Jurkat, Clone E6-1 (cell line): ENCODE measurements around the gene EPAS1.

Source experiments
- DNase-seq: peaks from one replicate; pipeline ENCODE4 v3.0.0-alpha.2; 2011; ENCODE audit warnings: low read depth, low spot score
- H3K4me3 ChIP-seq: 2 replicates; pipeline ENCODE4 v1.5.1; 2011; ENCODE audit warnings: mild to moderate bottlenecking, low read length, control low read depth, moderate library complexity

The EPAS1 gene

DNA sequence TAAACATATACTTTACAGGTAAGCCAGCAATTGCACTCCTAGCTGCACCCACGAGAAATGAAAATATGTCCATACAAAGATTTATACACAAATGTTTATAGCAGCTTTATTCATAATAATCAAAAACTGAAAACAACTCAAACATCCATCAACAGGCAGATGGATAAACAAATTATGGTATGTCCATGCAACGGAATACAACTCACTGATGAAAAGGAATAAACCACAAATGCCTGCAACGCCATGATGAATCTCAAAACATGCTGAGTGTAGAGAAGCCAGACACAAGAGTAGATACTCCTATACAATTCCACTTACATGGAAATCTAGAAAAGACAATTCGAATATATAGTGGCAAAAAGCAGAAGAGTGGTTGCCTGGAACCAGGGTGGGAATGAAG is 76.0 kb downstream of the EPAS1 start:
- no peak overlapping the region for H3K4me3 ChIP-seq
- no peak for DNase-seq

DNA sequence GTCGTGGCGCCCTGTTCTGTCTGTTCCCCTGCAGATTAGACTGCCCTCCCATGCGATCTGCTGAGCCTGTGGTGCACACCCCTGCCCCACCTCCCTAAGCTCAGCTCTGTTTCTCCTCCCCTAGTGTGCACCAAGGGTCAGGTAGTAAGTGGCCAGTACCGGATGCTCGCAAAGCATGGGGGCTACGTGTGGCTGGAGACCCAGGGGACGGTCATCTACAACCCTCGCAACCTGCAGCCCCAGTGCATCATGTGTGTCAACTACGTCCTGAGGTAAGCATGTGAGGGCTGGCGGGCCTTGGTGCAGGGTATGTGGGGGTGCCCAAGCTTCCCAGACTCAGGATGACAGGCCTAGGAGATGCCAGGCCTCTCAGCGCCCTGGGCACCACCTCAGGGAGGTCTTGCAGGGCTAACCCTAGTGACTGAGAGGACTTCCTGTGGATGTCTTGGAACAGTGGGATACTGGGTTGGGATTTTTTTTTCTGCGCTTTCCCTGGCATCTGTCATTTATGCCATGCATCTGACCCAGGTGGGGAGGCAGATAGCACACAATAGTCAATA is 78.4 kb downstream of the EPAS1 start:
- no peak for DNase-seq
- no peak overlapping the region for H3K4me3 ChIP-seq

DNA sequence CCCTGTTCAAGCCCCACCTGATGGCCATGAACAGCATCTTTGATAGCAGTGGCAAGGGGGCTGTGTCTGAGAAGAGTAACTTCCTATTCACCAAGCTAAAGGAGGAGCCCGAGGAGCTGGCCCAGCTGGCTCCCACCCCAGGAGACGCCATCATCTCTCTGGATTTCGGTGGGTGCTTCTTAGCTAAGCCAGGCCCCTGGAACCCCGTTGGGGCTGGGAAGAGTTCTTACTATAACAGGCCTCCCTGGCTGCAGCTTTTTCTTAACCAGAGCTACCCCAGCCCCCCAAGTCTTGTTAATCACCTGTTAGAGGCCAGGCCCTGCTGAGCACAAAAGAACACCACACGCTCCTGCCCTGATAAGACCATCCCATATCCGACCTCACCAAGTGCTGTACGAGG is 79.4 kb downstream of the EPAS1 start:
- H3K4me3 ChIP-seq = no peak overlapping the region
- DNase-seq = no peak

DNA sequence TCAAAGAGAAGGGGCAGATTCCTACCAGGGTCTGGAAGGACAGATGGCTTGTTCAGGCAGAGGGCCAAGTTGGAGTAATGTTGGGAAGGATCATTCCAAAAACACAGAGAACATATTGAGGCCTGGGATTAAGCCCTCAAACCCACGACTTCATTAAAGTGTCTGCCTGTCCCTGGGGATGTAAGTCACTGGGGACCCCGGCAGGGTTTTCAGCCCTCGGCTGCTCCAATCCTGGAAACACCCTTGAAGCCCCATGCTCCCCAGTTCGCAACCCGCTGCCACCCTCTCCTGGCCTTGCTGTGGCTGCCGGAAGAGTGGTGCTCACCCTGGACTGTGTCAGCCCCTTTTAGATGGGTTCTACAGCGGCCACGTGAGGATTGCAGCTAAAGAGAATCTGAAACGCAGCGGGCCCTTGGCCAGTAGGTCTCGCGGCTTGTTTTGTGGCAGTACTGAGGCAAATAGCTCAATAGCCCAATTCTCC is 79.9 kb downstream of the EPAS1 start:
- no peak for DNase-seq
- H3K4me3 ChIP-seq = no peak overlapping the region

DNA sequence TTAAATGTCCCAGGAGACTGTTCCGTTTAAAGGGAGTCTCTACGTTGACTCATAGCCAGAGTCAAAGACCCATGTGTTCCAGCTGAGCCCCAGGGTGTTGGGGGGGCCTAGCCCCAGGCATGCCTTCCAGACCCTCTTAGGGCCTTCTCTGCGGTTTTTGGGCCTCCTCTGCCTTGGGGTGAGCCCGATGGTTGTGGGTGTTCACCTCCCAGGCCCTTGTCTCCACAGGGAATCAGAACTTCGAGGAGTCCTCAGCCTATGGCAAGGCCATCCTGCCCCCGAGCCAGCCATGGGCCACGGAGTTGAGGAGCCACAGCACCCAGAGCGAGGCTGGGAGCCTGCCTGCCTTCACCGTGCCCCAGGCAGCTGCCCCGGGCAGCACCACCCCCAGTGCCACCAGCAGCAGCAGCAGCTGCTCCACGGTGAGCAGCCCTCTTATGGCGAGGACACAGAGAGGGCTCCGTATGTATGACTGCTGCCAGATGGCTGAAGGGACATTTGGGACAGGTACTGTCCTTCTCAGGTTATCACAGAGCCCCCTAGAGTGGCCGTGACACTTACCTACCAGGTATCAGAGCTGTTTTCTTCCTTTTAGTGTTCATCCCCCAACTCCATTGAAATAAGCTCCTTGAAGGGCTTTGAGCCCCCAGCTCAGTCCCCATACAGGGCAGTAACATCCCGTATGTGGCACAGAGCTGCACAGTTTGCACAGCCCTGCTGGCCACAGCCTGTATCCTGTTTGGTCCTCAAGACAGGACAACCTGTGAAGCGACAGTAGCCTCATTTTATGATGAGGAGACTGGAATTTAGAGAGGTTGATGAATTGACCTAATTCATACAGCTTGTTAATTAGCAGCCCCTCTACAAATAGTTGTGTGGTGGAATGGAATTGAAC is 80.7 kb downstream of the EPAS1 start:
- no peak for DNase-seq
- no peak overlapping the region for H3K4me3 ChIP-seq

DNA sequence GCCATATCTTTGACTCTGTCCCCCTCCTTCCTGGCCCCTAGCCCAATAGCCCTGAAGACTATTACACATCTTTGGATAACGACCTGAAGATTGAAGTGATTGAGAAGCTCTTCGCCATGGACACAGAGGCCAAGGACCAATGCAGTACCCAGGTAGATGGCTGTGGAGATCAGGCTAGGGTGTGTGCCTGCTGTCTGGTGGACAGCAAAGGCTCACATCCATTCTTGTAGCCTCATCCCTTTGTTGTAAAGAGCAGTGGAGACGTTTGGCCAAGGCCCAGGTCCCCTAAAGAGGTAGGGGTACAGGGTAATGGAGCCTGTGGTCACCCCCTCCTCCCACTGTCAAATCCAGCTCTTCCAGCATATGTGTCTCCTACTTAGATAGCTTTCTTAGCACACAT is 81.4 kb downstream of the EPAS1 start:
- no peak for DNase-seq
- H3K4me3 ChIP-seq = no peak overlapping the region

DNA sequence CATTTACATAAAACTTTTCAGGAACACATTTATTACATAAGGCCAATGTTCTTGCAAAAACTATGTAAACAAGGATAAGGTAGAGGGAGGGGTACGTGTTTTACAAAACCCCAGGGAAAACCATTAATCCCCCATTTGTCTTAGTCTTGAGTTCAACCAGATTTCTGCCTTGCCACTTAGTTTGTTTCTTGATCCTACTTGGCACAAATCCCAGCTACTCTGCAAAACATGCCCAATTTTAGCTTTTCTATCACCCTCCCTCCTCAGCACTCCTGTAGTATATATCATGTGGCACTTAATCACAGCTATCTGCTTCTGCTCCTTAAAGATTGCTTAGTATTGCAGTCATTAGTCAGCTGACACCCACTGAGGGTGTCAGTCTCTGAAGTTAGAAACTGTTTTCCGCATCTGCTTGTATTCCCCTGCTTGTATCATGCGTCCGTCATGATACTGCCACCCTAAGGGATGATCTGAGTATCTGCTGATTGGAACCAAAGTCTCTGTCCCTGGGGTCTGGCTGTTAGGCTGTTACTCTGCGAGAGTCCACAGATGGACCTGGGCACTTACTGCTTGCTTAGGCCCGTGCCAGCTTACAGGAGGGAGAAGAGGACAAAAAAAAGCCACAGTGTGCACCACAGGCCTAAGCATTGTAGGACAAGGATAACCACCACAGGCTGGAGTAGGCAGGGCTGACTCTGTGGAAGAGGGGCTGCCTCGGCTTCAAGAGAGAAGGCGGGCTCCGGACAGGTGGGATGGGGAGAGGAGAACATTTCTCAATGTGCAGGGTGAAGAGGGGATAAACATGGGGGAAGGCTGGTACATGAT is 82.2 kb downstream of the EPAS1 start:
- DNase-seq = no peak
- no peak overlapping the region for H3K4me3 ChIP-seq

DNA sequence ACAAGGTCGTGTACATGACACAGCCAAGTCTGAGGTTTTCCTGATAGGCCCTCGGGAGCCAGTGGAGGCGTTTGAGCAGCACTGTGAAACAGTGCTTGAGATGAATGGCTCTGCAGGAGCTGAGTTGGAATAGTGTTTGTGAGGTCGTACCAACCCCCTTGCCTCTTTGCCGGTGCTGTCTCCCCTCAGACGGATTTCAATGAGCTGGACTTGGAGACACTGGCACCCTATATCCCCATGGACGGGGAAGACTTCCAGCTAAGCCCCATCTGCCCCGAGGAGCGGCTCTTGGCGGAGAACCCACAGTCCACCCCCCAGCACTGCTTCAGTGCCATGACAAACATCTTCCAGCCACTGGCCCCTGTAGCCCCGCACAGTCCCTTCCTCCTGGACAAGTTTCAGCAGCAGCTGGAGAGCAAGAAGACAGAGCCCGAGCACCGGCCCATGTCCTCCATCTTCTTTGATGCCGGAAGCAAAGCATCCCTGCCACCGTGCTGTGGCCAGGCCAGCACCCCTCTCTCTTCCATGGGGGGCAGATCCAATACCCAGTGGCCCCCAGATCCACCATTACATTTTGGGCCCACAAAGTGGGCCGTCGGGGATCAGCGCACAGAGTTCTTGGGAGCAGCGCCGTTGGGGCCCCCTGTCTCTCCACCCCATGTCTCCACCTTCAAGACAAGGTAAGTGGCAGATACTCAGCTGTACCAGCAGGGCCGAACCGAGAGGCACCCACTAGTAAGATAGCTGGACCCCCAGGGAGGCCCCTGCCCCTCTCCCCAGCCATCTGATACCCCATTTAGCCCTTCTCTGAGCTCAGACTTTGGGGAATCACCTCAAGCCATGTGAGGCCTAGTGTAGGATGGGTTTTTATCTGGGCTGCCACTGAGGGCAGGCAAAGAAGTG is 83.1 kb downstream of the EPAS1 start:
- DNase-seq = no peak
- no peak overlapping the region for H3K4me3 ChIP-seq

DNA sequence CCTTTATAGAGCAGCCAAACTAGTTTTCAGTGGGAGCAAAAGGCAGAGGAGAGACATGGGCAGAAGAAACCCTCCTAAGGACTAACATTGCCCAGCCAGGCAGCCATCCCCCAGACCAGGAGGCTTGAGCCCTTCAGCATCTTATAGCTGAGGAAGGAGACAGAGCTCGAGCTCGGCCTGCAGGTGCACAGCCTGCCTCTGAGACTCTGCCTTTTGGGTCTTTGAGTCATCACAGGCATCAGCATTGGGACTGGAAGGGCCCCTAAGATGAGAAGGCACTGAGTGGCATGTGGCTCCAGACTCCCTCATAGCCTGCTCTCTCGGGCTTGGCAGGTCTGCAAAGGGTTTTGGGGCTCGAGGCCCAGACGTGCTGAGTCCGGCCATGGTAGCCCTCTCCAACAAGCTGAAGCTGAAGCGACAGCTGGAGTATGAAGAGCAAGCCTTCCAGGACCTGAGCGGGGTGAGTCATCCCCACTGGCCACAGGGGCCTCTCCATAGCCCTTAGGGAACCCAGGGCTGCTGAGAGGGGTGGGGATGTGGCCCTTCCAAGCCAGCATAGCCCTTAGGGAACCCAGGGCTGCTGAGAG is 84.1 kb downstream of the EPAS1 start:
- DNase-seq = no peak
- H3K4me3 ChIP-seq = no peak overlapping the region

DNA sequence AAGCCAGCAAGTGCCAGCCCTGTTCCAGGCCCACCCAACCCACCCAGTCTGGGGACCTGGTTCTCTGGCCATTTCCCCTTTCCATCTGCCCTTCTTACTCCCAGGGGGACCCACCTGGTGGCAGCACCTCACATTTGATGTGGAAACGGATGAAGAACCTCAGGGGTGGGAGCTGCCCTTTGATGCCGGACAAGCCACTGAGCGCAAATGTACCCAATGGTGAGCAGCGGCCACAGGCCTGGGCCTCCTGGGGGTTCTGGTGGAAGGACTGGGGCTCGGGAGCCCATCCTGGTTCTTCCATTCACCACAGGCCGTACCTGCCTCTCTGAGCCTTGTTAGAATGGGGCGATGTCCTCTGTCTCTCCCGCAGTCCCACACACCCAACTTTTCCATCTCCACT is 84.7 kb downstream of the EPAS1 start:
- H3K4me3 ChIP-seq = no peak overlapping the region

DNA sequence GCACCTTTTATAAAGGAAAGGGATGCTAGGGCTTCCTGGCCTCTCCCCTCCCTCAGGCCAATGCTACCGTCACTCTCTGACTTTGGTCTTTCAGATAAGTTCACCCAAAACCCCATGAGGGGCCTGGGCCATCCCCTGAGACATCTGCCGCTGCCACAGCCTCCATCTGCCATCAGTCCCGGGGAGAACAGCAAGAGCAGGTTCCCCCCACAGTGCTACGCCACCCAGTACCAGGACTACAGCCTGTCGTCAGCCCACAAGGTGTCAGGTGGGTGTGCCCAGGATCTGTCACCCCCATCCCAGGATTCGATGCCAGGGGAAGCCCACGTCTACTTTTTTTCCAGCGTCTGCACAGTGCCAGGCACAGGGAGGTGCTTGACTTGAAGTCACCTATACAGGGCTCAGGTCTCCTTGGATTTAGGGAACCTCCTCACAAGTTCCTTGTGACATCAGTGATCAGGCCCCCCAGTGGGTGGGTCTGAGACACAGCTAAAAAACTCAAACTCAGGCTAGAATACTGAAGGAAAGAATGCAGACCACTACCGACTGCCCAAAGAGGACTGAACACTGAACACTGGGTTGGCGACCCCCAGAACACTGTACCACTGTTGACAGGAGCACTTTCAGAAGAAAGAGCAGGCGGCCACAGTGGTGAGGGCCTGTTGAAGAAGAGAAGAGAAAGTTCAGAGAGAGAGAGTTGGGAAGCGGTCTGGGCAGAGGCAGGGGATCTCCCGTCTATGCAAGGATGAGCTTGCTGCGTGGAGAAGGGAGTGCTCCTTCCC is 85.3 kb downstream of the EPAS1 start:
- no peak for DNase-seq
- H3K4me3 ChIP-seq = no peak overlapping the region

More for the DNA sequence above, 84.7 kb downstream of the EPAS1 start:
- DNase-seq = no peak

DNA sequence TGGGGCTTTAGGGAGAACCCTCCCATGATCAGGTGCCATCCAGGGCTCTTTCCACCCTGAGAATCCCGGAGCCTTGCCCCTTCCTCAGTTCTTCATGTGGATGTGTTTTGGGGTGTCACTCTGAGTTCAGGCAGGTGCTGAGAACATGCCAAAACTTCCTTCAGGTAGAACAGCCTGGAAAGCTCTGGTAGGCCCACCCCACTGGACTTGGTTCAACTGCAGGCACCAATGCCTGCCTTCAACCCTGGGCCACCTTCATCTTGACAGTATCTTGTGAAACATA is 85.8 kb downstream of the EPAS1 start:
- H3K4me3 ChIP-seq = no peak overlapping the region
- DNase-seq = no peak

DNA sequence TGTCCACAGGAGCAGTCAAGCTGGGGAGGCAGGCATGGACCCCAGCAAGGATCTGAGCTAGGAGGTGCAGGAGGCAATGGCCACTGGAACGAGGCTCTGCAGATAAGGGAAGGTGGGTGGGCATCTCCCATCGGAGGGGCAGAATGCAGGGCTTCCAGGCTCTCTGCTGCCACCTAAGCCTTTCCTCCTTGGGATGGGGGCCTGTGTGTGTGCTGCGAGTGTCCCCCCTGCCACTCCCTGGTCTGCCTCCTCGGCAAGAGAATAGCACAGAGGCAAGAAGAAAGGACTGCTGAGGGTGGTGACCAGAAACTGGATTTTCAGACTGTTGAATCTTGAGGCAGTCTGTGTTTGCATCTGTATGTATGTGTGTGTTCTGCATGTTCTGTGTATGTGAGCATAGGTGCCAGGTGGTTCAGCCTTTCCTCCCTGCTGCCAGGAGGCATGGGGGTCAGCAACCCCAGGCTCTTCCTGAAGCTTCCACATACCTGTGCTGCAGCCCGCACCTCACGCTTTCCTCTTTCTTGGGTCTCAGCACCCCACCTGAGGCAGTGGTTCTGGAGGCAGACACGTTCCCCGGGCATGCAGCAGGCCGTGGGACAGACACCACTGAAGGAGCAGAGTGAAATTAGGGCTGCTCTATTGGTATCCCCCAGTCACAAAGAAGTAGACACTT is 86.7 kb downstream of the EPAS1 start:
- H3K4me3 ChIP-seq = no peak overlapping the region
- no peak for DNase-seq

DNA sequence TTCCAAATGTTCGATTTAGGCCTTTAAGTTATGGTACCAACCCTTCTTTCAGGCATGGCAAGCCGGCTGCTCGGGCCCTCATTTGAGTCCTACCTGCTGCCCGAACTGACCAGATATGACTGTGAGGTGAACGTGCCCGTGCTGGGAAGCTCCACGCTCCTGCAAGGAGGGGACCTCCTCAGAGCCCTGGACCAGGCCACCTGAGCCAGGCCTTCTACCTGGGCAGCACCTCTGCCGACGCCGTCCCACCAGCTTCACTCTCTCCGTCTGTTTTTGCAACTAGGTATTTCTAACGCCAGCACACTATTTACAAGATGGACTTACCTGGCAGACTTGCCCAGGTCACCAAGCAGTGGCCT is 87.2 kb downstream of the EPAS1 start:
- no peak for DNase-seq
- no peak overlapping the region for H3K4me3 ChIP-seq

DNA sequence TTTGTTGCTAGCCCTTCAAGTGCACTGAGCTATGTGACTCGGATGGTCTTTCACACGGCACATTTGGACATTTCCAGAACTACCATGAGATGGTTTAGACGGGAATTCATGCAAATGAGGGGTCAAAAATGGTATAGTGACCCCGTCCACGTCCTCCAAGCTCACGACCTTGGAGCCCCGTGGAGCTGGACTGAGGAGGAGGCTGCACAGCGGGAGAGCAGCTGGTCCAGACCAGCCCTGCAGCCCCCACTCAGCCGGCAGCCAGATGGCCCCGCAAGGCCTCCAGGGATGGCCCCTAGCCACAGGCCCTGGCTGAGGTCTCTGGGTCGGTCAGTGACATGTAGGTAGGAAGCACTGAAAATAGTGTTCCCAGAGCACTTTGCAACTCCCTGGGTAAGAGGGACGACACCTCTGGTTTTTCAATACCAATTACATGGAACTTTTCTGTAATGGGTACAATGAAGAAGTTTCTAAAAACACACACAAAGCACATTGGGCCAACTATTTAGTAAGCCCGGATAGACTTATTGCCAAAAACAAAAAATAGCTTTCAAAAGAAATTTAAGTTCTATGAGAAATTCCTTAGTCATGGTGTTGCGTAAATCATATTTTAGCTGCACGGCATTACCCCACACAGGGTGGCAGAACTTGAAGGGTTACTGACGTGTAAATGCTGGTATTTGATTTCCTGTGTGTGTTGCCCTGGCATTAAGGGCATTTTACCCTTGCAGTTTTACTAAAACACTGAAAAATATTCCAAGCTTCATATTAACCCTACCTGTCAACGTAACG is 88.8 kb downstream of the EPAS1 start:
- no peak overlapping the region for H3K4me3 ChIP-seq
- DNase-seq = no peak

DNA sequence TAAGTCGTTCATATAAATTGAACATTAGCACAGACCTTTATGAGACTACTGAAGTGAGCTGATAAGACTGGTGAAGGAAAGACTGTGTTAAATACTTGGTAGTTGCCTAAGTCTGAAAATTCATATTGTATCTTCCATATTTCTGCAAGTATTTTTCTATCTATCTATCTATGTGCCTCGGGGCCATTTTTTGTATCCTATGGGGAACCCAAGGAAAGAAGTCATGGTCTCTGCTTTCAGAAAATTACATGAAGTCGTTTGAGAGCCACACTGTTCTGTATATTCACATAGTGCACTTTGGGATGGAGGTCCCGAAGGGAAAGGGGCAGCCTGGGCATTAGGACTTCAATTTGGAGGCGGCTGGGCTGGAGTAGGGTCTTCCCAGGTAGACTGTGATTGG is 89.6 kb downstream of the EPAS1 start:
- no peak for DNase-seq
- no peak overlapping the region for H3K4me3 ChIP-seq

DNA sequence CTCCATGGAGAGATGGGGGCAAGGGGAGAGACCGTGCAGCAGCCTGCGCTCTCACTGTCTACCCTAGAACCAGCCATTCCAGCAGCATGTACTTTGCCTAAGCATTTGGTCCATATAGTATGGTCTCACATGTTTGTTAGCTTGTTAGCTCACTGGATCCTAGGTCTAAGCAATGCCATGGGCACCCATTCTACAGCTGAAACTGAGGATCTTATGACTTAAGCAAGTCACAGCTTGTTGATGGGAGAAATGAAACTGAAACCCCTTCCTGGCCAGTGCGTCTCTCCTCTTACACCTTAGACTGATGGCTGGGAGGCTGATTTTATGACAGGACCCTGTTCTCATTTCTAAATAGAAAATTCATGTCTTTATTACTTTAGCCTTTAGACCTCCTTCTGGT is 90.1 kb downstream of the EPAS1 start:
- H3K4me3 ChIP-seq = no peak overlapping the region
- no peak for DNase-seq
